ENCODE data around the gene ORC1. TPM values are rescaled to one million over a fixed set of nuclear protein-coding genes. Genes with fewer than 3 reads are reported as not detected.

ORC1 gene
- total RNA-seq, 1 donor: 5.2 TPM

DNA sequence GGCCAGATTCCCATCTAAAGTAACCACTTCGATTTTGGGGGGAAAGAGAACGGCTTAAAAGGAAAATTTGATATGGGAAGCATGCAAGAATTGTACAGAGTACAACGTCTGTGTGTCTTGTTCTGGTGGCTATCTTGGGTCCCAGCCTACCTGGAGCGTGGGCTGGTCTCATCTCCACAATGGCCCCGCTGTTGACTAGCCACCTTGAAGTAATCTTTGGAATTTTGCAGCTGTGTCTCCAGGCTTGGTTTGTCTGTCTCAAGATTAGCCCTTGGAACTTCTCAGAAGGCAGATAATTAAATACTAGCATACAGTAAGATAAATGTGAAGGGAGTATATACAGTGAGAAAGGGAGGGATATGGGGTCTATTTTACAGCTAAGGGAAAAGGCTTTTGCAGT lies 37.0 kb downstream of the ORC1 start:
- H3K4me3 ChIP-seq (ENCODE audit: low read depth, low read length): no peak overlapping the region
- TF ChIP-seq, protein P1, sequence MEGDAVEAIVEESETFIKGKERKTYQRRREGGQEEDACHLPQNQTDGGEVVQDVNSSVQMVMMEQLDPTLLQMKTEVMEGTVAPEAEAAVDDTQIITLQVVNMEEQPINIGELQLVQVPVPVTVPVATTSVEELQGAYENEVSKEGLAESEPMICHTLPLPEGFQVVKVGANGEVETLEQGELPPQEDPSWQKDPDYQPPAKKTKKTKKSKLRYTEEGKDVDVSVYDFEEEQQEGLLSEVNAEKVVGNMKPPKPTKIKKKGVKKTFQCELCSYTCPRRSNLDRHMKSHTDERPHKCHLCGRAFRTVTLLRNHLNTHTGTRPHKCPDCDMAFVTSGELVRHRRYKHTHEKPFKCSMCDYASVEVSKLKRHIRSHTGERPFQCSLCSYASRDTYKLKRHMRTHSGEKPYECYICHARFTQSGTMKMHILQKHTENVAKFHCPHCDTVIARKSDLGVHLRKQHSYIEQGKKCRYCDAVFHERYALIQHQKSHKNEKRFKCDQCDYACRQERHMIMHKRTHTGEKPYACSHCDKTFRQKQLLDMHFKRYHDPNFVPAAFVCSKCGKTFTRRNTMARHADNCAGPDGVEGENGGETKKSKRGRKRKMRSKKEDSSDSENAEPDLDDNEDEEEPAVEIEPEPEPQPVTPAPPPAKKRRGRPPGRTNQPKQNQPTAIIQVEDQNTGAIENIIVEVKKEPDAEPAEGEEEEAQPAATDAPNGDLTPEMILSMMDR (IDR thresholded peaks at IDR 0.05; ENCODE audit: insufficient read depth, low read depth, low read length): no peak
- DNase-seq (ENCODE audit: low read depth): no peak

DNA sequence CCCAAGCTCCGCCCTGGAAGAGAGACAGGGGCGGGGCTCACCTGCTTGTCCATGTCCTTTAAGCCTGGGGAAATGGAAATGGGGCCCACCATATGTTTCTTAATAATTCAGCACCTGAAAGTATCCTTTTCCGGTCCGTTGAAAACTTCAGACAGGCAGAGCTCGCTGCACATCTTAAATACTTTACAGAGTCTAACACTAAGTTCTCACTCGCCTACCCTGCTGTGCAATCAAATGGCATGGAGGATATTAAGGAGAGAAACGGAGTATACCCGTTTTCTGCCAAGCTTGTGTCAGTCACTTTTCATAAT lies 37.8 kb downstream of the ORC1 start:
- DNase-seq (ENCODE audit: low read depth): no peak
- TF ChIP-seq, protein P1 (IDR thresholded peaks at IDR 0.05; ENCODE audit: insufficient read depth, low read depth, low read length): no peak
- H3K4me3 ChIP-seq (ENCODE audit: low read depth, low read length): peak overlapping the region; percentile 83

DNA sequence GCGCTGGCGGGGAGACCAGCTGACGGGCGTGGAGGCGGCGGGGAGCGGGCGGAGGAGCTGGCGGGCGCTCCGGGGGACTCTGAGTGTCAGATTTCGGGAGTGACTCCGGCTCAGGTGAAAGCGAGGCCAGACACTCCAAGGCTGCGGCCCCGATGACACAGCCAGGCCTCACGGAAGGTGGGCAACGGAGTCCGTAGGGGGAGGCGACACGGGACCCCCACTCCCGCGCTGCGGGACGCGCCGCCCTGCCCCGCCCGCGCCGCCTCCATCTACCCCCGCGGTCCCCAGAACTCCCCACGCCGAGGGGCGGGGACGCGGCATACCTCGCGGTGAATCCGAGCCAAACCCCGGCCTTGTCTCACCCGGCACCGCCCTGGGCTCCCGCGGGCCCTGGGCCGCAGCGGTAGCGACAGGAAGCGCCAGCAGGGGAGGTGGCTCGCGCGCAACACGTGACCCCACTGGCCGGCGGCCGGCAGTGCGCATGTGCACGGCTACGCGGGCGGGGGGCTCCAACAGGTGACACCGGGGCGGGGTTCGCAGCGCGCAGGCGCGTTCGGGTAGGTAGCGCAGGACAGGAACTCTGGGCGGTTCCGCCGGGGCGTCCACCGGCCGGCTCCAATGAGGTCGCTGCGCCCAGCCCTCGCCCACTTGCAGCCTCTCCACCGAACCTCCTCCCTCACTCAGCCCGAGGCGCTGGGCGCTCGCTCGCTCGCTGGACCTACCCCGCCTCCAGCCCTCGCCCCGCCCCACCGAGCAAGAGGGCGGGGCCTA lies 38.3 kb downstream of the ORC1 start, which contains the start of gene CC2D1B:
Gene CC2D1B (minus strand): TSS at position 460 of the 771 bp plus-strand sequence. CDS start 1,585 bp downstream, outside the sequence.
- TF ChIP-seq, protein P1 (IDR thresholded peaks at IDR 0.05; ENCODE audit: insufficient read depth, low read depth, low read length): no peak
- peak within 1 kb of the TSS; percentile 83 for H3K4me3 ChIP-seq (ENCODE audit: low read depth, low read length)
- peak; percentile 98 for DNase-seq (ENCODE audit: low read depth)

DNA sequence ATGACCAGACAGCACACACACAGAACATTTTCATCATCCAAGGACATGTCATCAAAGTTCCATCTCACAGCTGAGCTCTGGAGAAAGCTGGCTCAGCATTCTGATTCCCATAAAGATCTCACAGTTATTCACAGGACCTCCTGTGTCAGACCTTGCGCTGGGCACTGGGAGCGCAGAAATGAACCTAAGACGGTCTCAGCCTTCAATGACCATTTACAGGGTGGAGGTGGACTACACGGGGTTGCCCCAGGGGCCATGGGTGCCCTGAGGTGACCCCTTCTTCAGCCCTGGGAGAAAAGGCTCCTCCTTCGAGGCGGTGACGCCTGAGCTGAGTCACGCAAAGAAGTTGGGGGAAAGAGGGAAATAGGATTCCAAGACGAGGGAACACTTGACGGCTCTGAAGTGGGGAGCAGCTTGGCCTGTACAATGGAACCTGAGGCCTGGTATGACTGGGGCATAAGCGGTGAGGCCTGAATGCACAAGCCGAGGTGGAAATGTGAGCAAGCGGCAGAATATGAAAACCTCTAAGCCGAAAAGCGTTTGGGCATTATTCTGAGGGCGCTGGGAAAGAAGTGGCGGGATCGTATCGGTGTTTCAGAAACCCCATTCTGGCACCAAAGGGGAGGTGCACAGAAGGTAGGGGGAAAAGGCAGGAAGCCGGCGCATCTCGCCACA lies 39.0 kb downstream of the ORC1 start:
- peak overlapping the region; percentile 83 for H3K4me3 ChIP-seq (ENCODE audit: low read depth, low read length)
- TF ChIP-seq, protein P1 (IDR thresholded peaks at IDR 0.05; ENCODE audit: insufficient read depth, low read depth, low read length): no peak
- peak; percentile 83 for DNase-seq (ENCODE audit: low read depth)

DNA sequence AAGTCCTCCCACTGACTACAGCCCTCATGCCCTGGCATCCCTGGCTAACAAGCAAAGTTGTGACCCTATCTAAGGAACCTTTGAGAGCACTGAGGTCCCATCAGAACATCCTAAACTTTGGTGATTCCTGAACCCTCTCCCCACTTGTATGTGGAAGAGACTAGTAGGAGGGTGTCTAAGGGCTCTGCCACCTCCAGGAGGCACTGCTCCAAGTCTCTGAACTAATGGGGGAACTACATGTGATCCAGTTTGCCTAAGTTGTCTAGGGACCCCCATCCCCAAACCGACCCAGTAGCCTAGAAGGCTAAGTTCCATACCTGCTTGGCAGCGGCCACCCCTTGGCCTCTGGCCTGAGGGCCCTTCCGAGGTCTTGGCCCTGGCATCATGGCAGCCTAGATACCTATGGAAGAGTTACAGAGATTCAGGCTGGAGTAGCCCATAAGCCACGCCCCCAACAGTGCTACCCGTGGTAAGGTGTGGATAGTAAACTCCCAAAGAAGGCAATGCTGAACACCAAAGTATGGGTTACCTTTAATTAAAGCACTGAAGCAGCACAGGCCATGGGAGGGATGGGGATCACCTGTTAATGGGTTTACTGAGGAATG lies 39.9 kb downstream of the ORC1 start:
- DNase-seq (ENCODE audit: low read depth): no peak
- peak overlapping the region; percentile 83 for H3K4me3 ChIP-seq (ENCODE audit: low read depth, low read length)
- TF ChIP-seq, protein P1 (IDR thresholded peaks at IDR 0.05; ENCODE audit: insufficient read depth, low read depth, low read length): no peak

DNA sequence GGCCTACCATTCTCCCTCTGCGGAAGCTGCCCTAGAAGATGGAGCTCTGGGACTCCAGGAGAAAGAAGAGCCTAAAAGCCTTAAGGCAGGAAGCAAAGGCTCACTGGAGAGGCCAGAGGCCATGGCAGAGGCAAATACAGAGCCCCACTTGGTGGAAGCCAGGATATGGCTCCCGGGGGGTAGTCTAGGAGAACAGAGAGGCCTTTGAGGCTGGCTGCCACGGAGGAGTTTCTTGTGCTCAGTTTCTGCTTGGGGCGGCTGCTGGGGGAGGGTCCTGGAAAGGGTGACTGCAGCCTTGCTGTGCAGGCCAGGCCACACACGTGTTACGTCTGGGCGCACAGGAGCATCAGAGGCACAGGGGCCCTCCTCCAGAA lies 43.6 kb downstream of the ORC1 start:
- DNase-seq (ENCODE audit: low read depth): no peak
- TF ChIP-seq, protein P1 (IDR thresholded peaks at IDR 0.05; ENCODE audit: insufficient read depth, low read depth, low read length): no peak
- H3K4me3 ChIP-seq (ENCODE audit: low read depth, low read length): no peak overlapping the region

Data from fibroblast of villous mesenchyme (primary cell).